HCT116 (cell line): Measurements from ENCODE around the gene SEMA3E. TPM values are rescaled to one million over a fixed set of nuclear protein-coding genes. Genes with fewer than 3 reads are reported as not detected.

ENCODE experiments used
- ATAC-seq: fragments of 200-7000 bp; cut with Tn5 transposase; 2 replicates; pipeline ENCODE4 v1.9.1; 2020; ENCODE audit warnings: mild to moderate bottlenecking, moderate library complexity
- BruUV-seq: library from RNA; stranded (reverse); fragments of 400-500 nt; replicated peaks from 2 replicates; lab custom pipeline; 2021; lab: Mats Ljungman, UMichigan
- CTCF ChIA-PET: fragments of 300-600 bp; sonication (Branson Sonifier 250); formaldehyde crosslinking; loops from one replicate; lab custom pipeline; 2021; ENCODE audit warnings: antibody characterized with exemption; lab: Charles Lee
- POLR2A ChIA-PET: fragments of 300-600, 350-600 bp; sonication (Branson Sonifier 250); formaldehyde crosslinking; loops from one replicate; lab custom pipeline; 2021; ENCODE audit warnings: antibody characterized with exemption; lab: Charles Lee
- RAD21 ChIA-PET, 2 experiments: fragments of 300-600 bp; sonication (Branson Sonifier 250); formaldehyde crosslinking; loops; one replicate each; lab custom pipeline; 2023; ENCODE audit warnings: low total read pairs in 2 of 2; ENCODE audit not compliant: uncharacterized antibody in 2 of 2, unreplicated experiment in 2 of 2, low non-redundant PET in 1 of 2; lab: Charles Lee
- DNase-seq: peaks from one replicate; pipeline ENCODE4 v3.0.0-alpha.2; 2010; ENCODE audit warnings: low read depth, low spot score
- H2AFZ ChIP-seq: fragments of 200-600 bp; shearing (Covaris generic), sonication (generic); 2 replicates; pipeline ENCODE4 v1.6.1; 2017; ENCODE audit warnings: low read depth, mixed run types, mixed read lengths, antibody characterized with exemption, low read length; ENCODE audit not compliant: poor library complexity, severe bottlenecking
- H3K27ac ChIP-seq: 2 replicates; pipeline ENCODE4 v1.5.1; 2012; ENCODE audit warnings: low read depth, low read length
- H3K27me3 ChIP-seq: fragments of 200-600 bp; sonication (generic); 2 replicates; pipeline ENCODE4 v1.6.1; 2016; ENCODE audit warnings: mixed run types, low read length, mixed read lengths; ENCODE audit not compliant: insufficient read depth
- H3K36me3 ChIP-seq, 2 experiments: fragments of 200-500 bp in 1 of 2; fragments of 200-600 bp in 1 of 2; sonication (Bioruptor generic) in 1 of 2; sonication (generic) in 1 of 2; 2 replicates each; pipeline versions ENCODE4 v1.5.1 to v1.6.1; 2014 to 2016; ENCODE audit warnings: low read length in 2 of 2, inconsistent platforms in 1 of 2, mixed read lengths in 1 of 2, mixed run types in 1 of 2; ENCODE audit not compliant: insufficient read depth in 2 of 2, control insufficient read depth in 1 of 2
- H3K4me1 ChIP-seq, 2 experiments: fragments of 200-600 bp in 1 of 2; sonication (generic) in 1 of 2; 2 replicates each; pipeline versions ENCODE4 v1.5.1 to v1.6.1; 2012 to 2017; ENCODE audit warnings: low read length in 2 of 2, inconsistent platforms in 1 of 2, mild to moderate bottlenecking in 1 of 2, mixed read lengths in 1 of 2, mixed run types in 1 of 2, moderate library complexity in 1 of 2; ENCODE audit not compliant: insufficient read depth in 2 of 2, control insufficient read depth in 1 of 2
- H3K4me2 ChIP-seq: fragments of 200-600 bp; sonication (generic); 2 replicates; pipeline ENCODE4 v1.6.1; 2017; ENCODE audit warnings: mixed run types, low read length, mixed read lengths
- H3K4me3 ChIP-seq, 2 experiments: fragments of 200-600 bp in 1 of 2; sonication (generic) in 1 of 2; replicated peaks in 1 of 2; 2 replicates each; pipeline ENCODE4 v1.5.1; 2011 to 2016; ENCODE audit warnings: low read length in 2 of 2, control low read depth in 1 of 2, low read depth in 1 of 2, mild to moderate bottlenecking in 1 of 2, mixed read lengths in 1 of 2, mixed run types in 1 of 2
- H3K79me2 ChIP-seq: fragments of 200-600 bp; sonication (generic); 2 replicates; pipeline ENCODE4 v1.6.1; 2017; ENCODE audit warnings: mild to moderate bottlenecking, mixed run types, low read length, moderate library complexity, mixed read lengths; ENCODE audit not compliant: insufficient read depth
- H3K9ac ChIP-seq: fragments of 200-600 bp; sonication (generic); 2 replicates; pipeline ENCODE4 v1.6.1; 2016; ENCODE audit warnings: low read length, mixed read lengths
- H3K9me2 ChIP-seq: fragments of 200-600 bp; sonication (generic), shearing (Covaris generic); 2 replicates; pipeline ENCODE4 v1.6.1; 2017; ENCODE audit warnings: mixed run types, mild to moderate bottlenecking, moderate library complexity; ENCODE audit not compliant: insufficient read depth
- H3K9me3 ChIP-seq, 2 experiments: fragments of 200-500 bp in 1 of 2; fragments of 200-600 bp in 1 of 2; sonication (Bioruptor generic) in 1 of 2; sonication (generic) in 1 of 2; 2 replicates each; pipeline ENCODE4 v1.6.1; 2014 to 2017; ENCODE audit warnings: low read length in 2 of 2, mixed read lengths in 2 of 2, inconsistent platforms in 1 of 2, low read depth in 1 of 2, mild to moderate bottlenecking in 1 of 2, mixed run types in 1 of 2, moderate library complexity in 1 of 2; ENCODE audit not compliant: control insufficient read depth in 1 of 2, insufficient read depth in 1 of 2
- H4K20me1 ChIP-seq: fragments of 200-600 bp; sonication (generic), shearing (Covaris generic); 2 replicates; pipeline ENCODE4 v1.6.1; 2017; ENCODE audit warnings: mixed run types, mild to moderate bottlenecking, moderate library complexity; ENCODE audit not compliant: insufficient read depth
- CBX3 ChIP-seq: IDR thresholded peaks from 2 replicates; pipeline ENCODE4 v1.6.1; 2012; ENCODE audit warnings: low read depth
- ELF1 ChIP-seq: IDR thresholded peaks from 2 replicates; pipeline ENCODE4 v1.6.1; 2012; ENCODE audit warnings: low read depth, borderline replicate concordance
- EZH2phosphoT487 ChIP-seq: fragments of 200-600 bp; IDR thresholded peaks from 2 replicates; pipeline ENCODE4 v1.6.1; 2018; ENCODE audit warnings: antibody characterized with exemption, borderline replicate concordance
- FOSL1 ChIP-seq: IDR thresholded peaks from 2 replicates; pipeline ENCODE4 v1.6.1; 2012; ENCODE audit warnings: low read depth
- JUND ChIP-seq: IDR thresholded peaks from 2 replicates; pipeline ENCODE4 v1.6.1; 2012
- POLR2AphosphoS5 ChIP-seq: IDR thresholded peaks from 2 replicates; pipeline ENCODE4 v1.6.1; 2011; ENCODE audit warnings: mild to moderate bottlenecking, low read depth, low read length, moderate library complexity
- SIN3A ChIP-seq: IDR thresholded peaks from 2 replicates; pipeline ENCODE4 v1.6.1; 2012; ENCODE audit warnings: low read depth
- SP1 ChIP-seq: IDR thresholded peaks from 2 replicates; pipeline ENCODE4 v1.6.1; 2012; ENCODE audit warnings: low read depth
- SRF ChIP-seq: IDR thresholded peaks from 2 replicates; pipeline ENCODE4 v1.6.1; 2012; ENCODE audit warnings: low read depth
- TCF7L2 ChIP-seq: IDR thresholded peaks from 2 replicates; pipeline ENCODE4 v1.7.0; 2011; ENCODE audit warnings: borderline replicate concordance, inconsistent platforms; ENCODE audit not compliant: insufficient read depth, insufficient read length; ENCODE audit errors: extremely low read depth
- YY1 ChIP-seq: IDR thresholded peaks from 2 replicates; pipeline ENCODE4 v1.6.1; 2011; ENCODE audit warnings: low read length, low read depth, moderate library complexity, mild to moderate bottlenecking; ENCODE audit not compliant: insufficient replicate concordance; ENCODE audit errors: extremely low read depth
- ZFX ChIP-seq: fragments of 450-650 bp; IDR thresholded peaks from 2 replicates; pipeline ENCODE4 v1.6.1; 2017
- ZNF274 ChIP-seq: fragments of 200-500 bp; sonication (Bioruptor generic); IDR thresholded peaks from 2 replicates; pipeline ENCODE4 v1.6.1; 2014; ENCODE audit warnings: mild to moderate bottlenecking, low read depth, low read length, inconsistent platforms
- intact Hi-C: fragments of 100-400 bp; cut with micrococcal nuclease; formaldehyde crosslinking; loops from 2 replicates; pipeline ENCODE4 v1.10.0; 2022
- total RNA-seq: library from RNA; stranded (reverse); gene quantifications from one replicate; pipeline ENCODE4 v1.2.1, GENCODE V29; 2021; ENCODE audit not compliant: unreplicated experiment
- TF ChIP-seq, protein P1 (sequence below): IDR thresholded peaks from 2 replicates; pipeline ENCODE4 v1.6.1; 2011; ENCODE audit warnings: mild to moderate bottlenecking, low read length, moderate library complexity; ENCODE audit not compliant: insufficient replicate concordance; ENCODE audit errors: extremely low read depth
- TF ChIP-seq, protein P2 (sequence below): IDR thresholded peaks from 2 replicates; pipeline ENCODE4 v1.6.1; 2012; ENCODE audit warnings: low read depth
- TF ChIP-seq, protein P3 (sequence below): IDR thresholded peaks from 2 replicates; pipeline ENCODE4 v1.6.1; 2012
- TF ChIP-seq, protein P4 (sequence below), 3 experiments: fragments of 200-600 bp in 1 of 3; sonication (generic) in 1 of 3; IDR thresholded peaks in 2 of 3; conservative IDR thresholded peaks in 1 of 3; 2 replicates each; pipeline ENCODE4 v1.5.1; 2012 to 2017; ENCODE audit warnings: low read depth in 2 of 3, low read length in 2 of 3, antibody characterized with exemption in 1 of 3, borderline replicate concordance in 1 of 3, control low read depth in 1 of 3, mild to moderate bottlenecking in 1 of 3, mixed read lengths in 1 of 3, mixed run types in 1 of 3, moderate library complexity in 1 of 3; ENCODE audit not compliant: insufficient read depth in 1 of 3
- TF ChIP-seq, protein P5 (sequence below): IDR thresholded peaks from 2 replicates; pipeline ENCODE4 v1.6.1; 2012

SEMA3E gene
- total RNA-seq, 1 experiment from 2014 or later, result 1.6 TPM

DNA sequence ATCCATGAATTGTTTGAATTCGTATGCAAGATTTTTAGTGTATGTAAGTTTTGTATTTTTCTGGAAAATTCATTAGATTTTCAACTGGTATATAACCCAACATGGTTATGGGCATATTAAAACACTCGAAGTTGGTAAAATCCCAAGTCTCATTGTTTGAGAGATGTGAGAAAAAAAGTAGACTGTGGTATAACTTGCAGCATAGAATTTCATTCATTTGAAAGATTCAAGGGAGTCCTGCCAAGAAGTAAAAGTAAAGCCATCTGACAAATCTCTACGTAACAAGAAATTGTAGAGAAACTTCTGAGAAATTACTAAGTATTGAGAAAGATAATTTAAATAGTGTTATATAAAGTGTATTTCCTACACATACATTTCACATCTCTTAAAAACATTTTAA lies 40.2 kb downstream of the SEMA3E start:
- ChIA-PET POLR2A (no interaction called here), RAD21 (no interaction called here), CTCF (no interaction called here)
- H3K4me2 ChIP-seq, result no peak overlapping the region
- no peaks in the 10 kb centered on the region for H3K27me3 ChIP-seq
- no peaks in the 10 kb centered on the region for H3K36me3 ChIP-seq
- no peak overlapping the region for H3K9ac ChIP-seq
- H3K9me3 ChIP-seq, result no peaks in the 10 kb centered on the region
- H3K79me2 ChIP-seq, result no peaks in the 10 kb centered on the region
- ATAC-seq (no peak), DNase-seq (no peak)
- H3K4me3 ChIP-seq, result no peak overlapping the region
- no TSS peak for BruUV-seq
- intact Hi-C loops, result no loop called here
- H4K20me1 ChIP-seq, result no peaks in the 10 kb centered on the region
- no peaks in the 10 kb centered on the region for H3K4me1 ChIP-seq
- H2AFZ ChIP-seq, result no peak overlapping the region
- H3K9me2 ChIP-seq, result no peaks in the 10 kb centered on the region
- TF ChIP-seq FOSL1, result no peak
- no peak for TF ChIP-seq EZH2phosphoT487
- TF ChIP-seq CBX3, result no peak
- TF ChIP-seq ZFX, result no peak
- TF ChIP-seq, protein P1, sequence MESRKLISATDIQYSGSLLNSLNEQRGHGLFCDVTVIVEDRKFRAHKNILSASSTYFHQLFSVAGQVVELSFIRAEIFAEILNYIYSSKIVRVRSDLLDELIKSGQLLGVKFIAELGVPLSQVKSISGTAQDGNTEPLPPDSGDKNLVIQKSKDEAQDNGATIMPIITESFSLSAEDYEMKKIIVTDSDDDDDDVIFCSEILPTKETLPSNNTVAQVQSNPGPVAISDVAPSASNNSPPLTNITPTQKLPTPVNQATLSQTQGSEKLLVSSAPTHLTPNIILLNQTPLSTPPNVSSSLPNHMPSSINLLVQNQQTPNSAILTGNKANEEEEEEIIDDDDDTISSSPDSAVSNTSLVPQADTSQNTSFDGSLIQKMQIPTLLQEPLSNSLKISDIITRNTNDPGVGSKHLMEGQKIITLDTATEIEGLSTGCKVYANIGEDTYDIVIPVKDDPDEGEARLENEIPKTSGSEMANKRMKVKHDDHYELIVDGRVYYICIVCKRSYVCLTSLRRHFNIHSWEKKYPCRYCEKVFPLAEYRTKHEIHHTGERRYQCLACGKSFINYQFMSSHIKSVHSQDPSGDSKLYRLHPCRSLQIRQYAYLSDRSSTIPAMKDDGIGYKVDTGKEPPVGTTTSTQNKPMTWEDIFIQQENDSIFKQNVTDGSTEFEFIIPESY, result no peak
- TF ChIP-seq YY1, result no peak
- no peak for TF ChIP-seq SIN3A
- TF ChIP-seq SP1, result no peak
- TF ChIP-seq, protein P2, sequence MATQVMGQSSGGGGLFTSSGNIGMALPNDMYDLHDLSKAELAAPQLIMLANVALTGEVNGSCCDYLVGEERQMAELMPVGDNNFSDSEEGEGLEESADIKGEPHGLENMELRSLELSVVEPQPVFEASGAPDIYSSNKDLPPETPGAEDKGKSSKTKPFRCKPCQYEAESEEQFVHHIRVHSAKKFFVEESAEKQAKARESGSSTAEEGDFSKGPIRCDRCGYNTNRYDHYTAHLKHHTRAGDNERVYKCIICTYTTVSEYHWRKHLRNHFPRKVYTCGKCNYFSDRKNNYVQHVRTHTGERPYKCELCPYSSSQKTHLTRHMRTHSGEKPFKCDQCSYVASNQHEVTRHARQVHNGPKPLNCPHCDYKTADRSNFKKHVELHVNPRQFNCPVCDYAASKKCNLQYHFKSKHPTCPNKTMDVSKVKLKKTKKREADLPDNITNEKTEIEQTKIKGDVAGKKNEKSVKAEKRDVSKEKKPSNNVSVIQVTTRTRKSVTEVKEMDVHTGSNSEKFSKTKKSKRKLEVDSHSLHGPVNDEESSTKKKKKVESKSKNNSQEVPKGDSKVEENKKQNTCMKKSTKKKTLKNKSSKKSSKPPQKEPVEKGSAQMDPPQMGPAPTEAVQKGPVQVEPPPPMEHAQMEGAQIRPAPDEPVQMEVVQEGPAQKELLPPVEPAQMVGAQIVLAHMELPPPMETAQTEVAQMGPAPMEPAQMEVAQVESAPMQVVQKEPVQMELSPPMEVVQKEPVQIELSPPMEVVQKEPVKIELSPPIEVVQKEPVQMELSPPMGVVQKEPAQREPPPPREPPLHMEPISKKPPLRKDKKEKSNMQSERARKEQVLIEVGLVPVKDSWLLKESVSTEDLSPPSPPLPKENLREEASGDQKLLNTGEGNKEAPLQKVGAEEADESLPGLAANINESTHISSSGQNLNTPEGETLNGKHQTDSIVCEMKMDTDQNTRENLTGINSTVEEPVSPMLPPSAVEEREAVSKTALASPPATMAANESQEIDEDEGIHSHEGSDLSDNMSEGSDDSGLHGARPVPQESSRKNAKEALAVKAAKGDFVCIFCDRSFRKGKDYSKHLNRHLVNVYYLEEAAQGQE, result no peak
- TF ChIP-seq POLR2AphosphoS5, result no peak
- TF ChIP-seq, protein P3, sequence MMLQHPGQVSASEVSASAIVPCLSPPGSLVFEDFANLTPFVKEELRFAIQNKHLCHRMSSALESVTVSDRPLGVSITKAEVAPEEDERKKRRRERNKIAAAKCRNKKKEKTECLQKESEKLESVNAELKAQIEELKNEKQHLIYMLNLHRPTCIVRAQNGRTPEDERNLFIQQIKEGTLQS, result no peak
- no peak for TF ChIP-seq TCF7L2
- no peak for TF ChIP-seq ELF1
- no peak for TF ChIP-seq SRF
- TF ChIP-seq JUND, result no peak
- TF ChIP-seq ZNF274, result no peak
- TF ChIP-seq, protein P4, sequence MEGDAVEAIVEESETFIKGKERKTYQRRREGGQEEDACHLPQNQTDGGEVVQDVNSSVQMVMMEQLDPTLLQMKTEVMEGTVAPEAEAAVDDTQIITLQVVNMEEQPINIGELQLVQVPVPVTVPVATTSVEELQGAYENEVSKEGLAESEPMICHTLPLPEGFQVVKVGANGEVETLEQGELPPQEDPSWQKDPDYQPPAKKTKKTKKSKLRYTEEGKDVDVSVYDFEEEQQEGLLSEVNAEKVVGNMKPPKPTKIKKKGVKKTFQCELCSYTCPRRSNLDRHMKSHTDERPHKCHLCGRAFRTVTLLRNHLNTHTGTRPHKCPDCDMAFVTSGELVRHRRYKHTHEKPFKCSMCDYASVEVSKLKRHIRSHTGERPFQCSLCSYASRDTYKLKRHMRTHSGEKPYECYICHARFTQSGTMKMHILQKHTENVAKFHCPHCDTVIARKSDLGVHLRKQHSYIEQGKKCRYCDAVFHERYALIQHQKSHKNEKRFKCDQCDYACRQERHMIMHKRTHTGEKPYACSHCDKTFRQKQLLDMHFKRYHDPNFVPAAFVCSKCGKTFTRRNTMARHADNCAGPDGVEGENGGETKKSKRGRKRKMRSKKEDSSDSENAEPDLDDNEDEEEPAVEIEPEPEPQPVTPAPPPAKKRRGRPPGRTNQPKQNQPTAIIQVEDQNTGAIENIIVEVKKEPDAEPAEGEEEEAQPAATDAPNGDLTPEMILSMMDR (IDR thresholded peaks at IDR 0.05 in 2 of 3, conservative IDR thresholded peaks at IDR 0.05 in 1 of 3; ENCODE audit: borderline replicate concordance in 1 of 3, insufficient read depth in 1 of 3, low read depth in 2 of 3, low read length in 2 of 3), result no peak
- TF ChIP-seq, protein P5, sequence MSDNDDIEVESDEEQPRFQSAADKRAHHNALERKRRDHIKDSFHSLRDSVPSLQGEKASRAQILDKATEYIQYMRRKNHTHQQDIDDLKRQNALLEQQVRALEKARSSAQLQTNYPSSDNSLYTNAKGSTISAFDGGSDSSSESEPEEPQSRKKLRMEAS, result no peak
- no peak overlapping the region for H3K27ac ChIP-seq
